Psoas muscle (tissue), 8 donors: ENCODE measurements around the gene CRHR2. TPM values are rescaled to one million over a fixed set of nuclear protein-coding genes. Genes with fewer than 3 reads are reported as not detected.

Experiments used
- ATAC-seq, 4 donors: fragments of 200-7000 bp; cut with Tn5 transposase; one replicate each; pipeline ENCODE4 v1.9.1; 2020; ENCODE audit warnings: moderate library complexity in 3 of 4, mild to moderate bottlenecking in 2 of 4
- DNase-seq, 2 donors: peaks; one replicate each; pipeline ENCODE4 v3.0.0-alpha.2; 2020
- H3K27ac ChIP-seq: fragments of 200-600 bp; one replicate; pipeline ENCODE4 v1.8.0; 2022
- H3K27me3 ChIP-seq, 3 donors: fragments of 200-600 bp in 1 of 3; one replicate each; pipeline versions ENCODE4 v1.6.1 to v1.8.0; 2013 to 2022; ENCODE audit warnings: low read length in 2 of 3, mild to moderate bottlenecking in 2 of 3, moderate library complexity in 1 of 3; ENCODE audit not compliant: insufficient read depth in 3 of 3
- H3K36me3 ChIP-seq, 2 donors: fragments of 200-600 bp in 1 of 2; one replicate each; pipeline versions ENCODE4 v1.6.1 to v1.8.0; 2013 to 2022; ENCODE audit warnings: low read depth in 1 of 2, mild to moderate bottlenecking in 1 of 2, moderate library complexity in 1 of 2; ENCODE audit not compliant: insufficient read depth in 1 of 2
- H3K4me1 ChIP-seq: fragments of 200-600 bp; one replicate; pipeline ENCODE4 v1.8.0; 2022
- H3K4me3 ChIP-seq: fragments of 200-600 bp; one replicate; pipeline ENCODE4 v1.8.0; 2022; ENCODE audit warnings: mild to moderate bottlenecking
- H3K9me3 ChIP-seq: fragments of 200-600 bp; one replicate; pipeline ENCODE4 v1.8.0; 2022
- WGBS, 3 donors: extraction: QIAGEN DNeasy Blood & Tissue Kit; methylation state at CpG; one replicate each; pipeline versions ENCODE4 v1.1.6 to v1.1.7; 2013; 5-methylcytosine and 5-hydroxymethylcytosine counted together
- intact Hi-C, 2 donors: fragments of 100-400 bp; cut with DNase I; formaldehyde crosslinking; loops; one replicate each; pipeline versions ENCODE4 v1.11.0 to v1.14.2; 2022
- polyA plus RNA-seq, 3 donors: library from polyadenylated mRNA; stranded (reverse); fragments of 200-250 nt; gene quantifications; one replicate each; pipeline ENCODE4 v1.2.3, GENCODE V29; 2013
- total RNA-seq, 4 donors: library from RNA; stranded (reverse); fragmentation: NEBNext Ultra II Directional in 2 of 4; extraction: Animal tissue kit (Norgen Biotek cat#: 25700) in 2 of 4; gene quantifications; one replicate each; pipeline versions ENCODE4 v1.2.1 to v1.2.4, GENCODE V29; 2021 to 2023
- TF ChIP-seq, protein P1 (sequence below): fragments of 200-600 bp; IDR thresholded peaks from one replicate; pipeline ENCODE4 v1.8.0; 2022; ENCODE audit warnings: antibody characterized with exemption
- donor health status: healthy with polysubstance abuse.
- donor health status: DM: no; HTN: no; CAD: no; lungs with moderate emphysema.
- donor health status: Bipolar disorder and iron deficiency.
- donor health status: healthy.
- donor health status: DM: yes; HTN: yes; CAD: no.
- donor health status: DM: no; HTN: no; CAD: no.
- donor health status: DM: no; HTN: no; CAD: no.
- donor health status: DM: yes; HTN: yes; CAD: no.

The CRHR2 gene
- total and polyA plus RNA-seq, 7 donors = 0.09 to 1.3 (median 0.34) TPM

- DNase-seq = no peak
- H3K4me1 ChIP-seq = no peaks in the 10 kb centered on the region
- no peaks in the 10 kb centered on the region for H3K36me3 ChIP-seq
- ATAC-seq = no peak
- TF ChIP-seq, protein P1, sequence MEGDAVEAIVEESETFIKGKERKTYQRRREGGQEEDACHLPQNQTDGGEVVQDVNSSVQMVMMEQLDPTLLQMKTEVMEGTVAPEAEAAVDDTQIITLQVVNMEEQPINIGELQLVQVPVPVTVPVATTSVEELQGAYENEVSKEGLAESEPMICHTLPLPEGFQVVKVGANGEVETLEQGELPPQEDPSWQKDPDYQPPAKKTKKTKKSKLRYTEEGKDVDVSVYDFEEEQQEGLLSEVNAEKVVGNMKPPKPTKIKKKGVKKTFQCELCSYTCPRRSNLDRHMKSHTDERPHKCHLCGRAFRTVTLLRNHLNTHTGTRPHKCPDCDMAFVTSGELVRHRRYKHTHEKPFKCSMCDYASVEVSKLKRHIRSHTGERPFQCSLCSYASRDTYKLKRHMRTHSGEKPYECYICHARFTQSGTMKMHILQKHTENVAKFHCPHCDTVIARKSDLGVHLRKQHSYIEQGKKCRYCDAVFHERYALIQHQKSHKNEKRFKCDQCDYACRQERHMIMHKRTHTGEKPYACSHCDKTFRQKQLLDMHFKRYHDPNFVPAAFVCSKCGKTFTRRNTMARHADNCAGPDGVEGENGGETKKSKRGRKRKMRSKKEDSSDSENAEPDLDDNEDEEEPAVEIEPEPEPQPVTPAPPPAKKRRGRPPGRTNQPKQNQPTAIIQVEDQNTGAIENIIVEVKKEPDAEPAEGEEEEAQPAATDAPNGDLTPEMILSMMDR = no peak
- H3K4me3 ChIP-seq = no peak overlapping the region
- H3K27ac ChIP-seq = no peak overlapping the region
- H3K9me3 ChIP-seq = no peaks in the 10 kb centered on the region
- H3K27me3 ChIP-seq = peaks cover 0 to 2% (median 0%) of the 10 kb centered on the region in 3 donors
- WGBS, 3 donors = 79 to 84% (median 84%) methylated on average over 11 of the region's 11 CpGs
- intact Hi-C loops = no loop called here
Observed at GRCh38 chr7:30665449-30665848, 16.8 kb downstream of the CRHR2 start.

DNA sequence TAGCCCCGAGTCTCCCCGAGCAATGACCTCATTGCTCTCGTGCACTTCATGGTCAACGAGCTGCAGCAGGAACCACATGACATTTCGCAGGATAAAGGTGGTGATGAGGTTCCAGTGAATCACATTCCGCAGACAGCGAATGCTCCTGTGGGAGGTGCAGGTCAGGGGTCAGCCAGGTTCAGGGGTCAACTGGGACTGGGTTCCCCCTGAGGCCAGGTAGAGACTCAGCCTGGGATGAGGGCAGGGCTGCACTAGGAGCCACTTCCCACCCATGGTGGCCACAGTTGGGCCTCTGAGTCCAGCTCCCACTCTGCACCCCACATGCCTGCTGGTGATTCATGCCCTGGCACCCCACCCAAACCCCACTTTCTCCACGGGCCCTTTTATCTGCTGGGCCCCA lies 17.2 kb downstream of the CRHR2 start:
- WGBS, 3 donors = 70 to 77% (median 76%) methylated on average over 8 of the region's 8 CpGs

GRCh38 chr7:30664184-30664885 lies 17.9 kb downstream of the CRHR2 start:
- H3K4me1 ChIP-seq = no peaks in the 10 kb centered on the region
- H3K27me3 ChIP-seq = peaks cover 0 to 2% (median 0%) of the 10 kb centered on the region in 3 donors
- ATAC-seq = no peak
- H3K27ac ChIP-seq = no peak overlapping the region
- H3K9me3 ChIP-seq = no peaks in the 10 kb centered on the region
- no peak for DNase-seq
- H3K4me3 ChIP-seq = no peak overlapping the region
- 83 to 95% (median 88%) methylated on average over 2 of the region's 2 CpGs for WGBS, 3 donors
- intact Hi-C loops = no loop called here
- no peaks in the 10 kb centered on the region for H3K36me3 ChIP-seq
- TF ChIP-seq, protein P1 = no peak

More for the DNA sequence above, 17.2 kb downstream of the CRHR2 start:
- H3K4me3 ChIP-seq = no peak overlapping the region
- intact Hi-C loops = no loop called here
- H3K27me3 ChIP-seq = peaks cover 0 to 2% (median 0%) of the 10 kb centered on the region in 3 donors
- TF ChIP-seq, protein P1 = no peak
- no peaks in the 10 kb centered on the region for H3K36me3 ChIP-seq
- no peak overlapping the region for H3K27ac ChIP-seq
- DNase-seq = no peak
- ATAC-seq = no peak
- H3K9me3 ChIP-seq = no peaks in the 10 kb centered on the region
- no peaks in the 10 kb centered on the region for H3K4me1 ChIP-seq

DNA sequence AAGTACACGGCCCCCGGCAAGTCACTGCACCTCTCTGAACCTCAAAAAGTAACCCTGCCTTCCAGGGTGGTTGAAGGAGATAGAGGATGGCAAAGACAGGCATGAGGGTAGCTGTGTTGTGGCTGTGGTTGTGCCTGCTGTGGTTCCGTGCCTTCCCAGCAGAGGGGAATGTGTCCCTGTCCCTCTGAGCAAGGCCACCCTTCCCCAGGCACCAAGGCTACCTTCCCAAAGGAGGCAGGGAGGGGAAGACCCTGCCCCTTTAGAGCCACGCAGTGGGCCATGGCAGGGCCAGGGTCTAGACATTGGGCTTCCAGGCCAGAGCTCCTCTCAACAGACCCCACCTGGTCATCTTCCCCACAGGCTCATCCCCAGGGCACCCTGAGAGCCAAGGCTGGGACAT lies 18.8 kb downstream of the CRHR2 start:
- no peak for DNase-seq

More for the DNA sequence above, 18.8 kb downstream of the CRHR2 start:
- peaks cover 0 to 2% (median 0%) of the 10 kb centered on the region in 3 donors for H3K27me3 ChIP-seq
- H3K27ac ChIP-seq = no peak overlapping the region
- ATAC-seq = no peak
- intact Hi-C loops = no loop called here
- TF ChIP-seq, protein P1 = no peak
- H3K9me3 ChIP-seq = no peaks in the 10 kb centered on the region
- no peaks in the 10 kb centered on the region for H3K36me3 ChIP-seq
- 65 to 79% (median 70%) methylated on average over 4 of the region's 4 CpGs for WGBS, 3 donors
- no peaks in the 10 kb centered on the region for H3K4me1 ChIP-seq
- no peak overlapping the region for H3K4me3 ChIP-seq
